GM18499 (cell line): ENCODE results near the gene HOXD9.

Experiments
- ATAC-seq: cut with Tn5 transposase; IDR thresholded peaks from one replicate; pipeline ENCODE4 v1.9.1; 2021; ENCODE audit warnings: moderate number of reproducible peaks; ENCODE audit not compliant: insufficient read depth, unreplicated experiment

Gene HOXD9

DNA sequence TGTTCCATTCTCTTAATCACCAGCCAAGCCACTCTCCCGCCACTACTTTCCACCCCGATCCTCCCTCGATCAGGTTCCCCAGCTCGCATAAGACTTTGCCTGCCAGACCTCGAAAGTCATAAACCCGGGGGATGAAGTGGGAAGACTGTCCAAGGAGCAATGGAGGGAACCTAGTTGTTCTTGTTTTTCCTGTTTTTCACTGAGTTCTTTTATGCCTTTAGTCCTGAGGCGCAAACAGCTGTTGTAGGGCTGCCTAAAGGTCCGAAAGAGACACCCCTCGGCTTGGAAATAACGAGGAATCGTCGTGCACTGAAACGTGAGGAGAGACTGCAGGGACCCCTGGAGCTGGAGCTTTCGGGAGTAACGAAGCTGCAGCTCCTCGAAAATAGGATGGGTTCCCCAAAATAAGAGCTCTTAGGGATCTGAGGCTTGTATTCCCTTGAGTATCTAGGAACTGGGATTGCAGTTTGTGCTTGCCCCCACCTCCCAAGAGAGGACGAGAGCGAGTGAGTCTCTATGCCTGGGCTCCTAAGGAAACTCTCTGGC, 24.6 kb upstream of the HOXD9 start:
- no peak for ATAC-seq

DNA sequence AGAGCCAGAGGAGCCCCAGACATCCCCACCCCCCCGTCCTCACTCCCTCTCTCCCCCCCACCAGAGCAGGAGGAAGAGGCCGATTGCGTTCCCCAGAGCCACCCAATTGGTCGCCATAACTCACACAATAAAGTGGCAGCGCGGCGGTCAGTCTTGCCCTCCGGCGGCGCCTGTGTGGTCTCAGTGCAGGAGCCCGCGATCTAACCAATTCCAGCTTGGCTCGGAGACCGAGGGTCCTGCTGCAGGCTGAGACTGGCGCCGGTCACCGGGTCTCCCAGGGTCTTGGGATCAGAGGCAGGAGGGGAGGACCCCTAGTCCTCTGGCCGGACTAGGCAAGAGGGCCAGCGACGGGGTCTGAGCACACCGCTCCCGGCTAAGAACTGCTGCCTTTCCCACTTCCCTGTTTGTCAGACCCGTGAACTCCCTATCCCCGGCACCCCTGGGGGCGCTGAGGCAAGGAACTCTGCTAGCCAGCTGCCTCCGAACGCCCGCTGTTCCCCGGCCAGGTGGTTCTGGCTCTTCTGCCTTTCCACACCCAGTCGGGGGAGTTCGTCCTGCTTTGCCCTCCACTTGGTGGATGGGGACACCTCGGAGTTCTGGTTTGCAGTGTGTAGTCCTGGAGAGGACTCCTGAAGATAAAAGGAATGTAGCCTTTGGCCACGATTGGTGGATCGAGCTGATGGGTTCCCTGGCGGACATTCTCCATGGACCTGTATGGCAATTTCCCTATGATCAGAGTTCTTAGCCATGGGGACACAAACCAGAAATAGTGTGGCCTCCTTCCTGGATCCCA, 24.0 kb upstream of the HOXD9 start:
- ATAC-seq = no peak

DNA sequence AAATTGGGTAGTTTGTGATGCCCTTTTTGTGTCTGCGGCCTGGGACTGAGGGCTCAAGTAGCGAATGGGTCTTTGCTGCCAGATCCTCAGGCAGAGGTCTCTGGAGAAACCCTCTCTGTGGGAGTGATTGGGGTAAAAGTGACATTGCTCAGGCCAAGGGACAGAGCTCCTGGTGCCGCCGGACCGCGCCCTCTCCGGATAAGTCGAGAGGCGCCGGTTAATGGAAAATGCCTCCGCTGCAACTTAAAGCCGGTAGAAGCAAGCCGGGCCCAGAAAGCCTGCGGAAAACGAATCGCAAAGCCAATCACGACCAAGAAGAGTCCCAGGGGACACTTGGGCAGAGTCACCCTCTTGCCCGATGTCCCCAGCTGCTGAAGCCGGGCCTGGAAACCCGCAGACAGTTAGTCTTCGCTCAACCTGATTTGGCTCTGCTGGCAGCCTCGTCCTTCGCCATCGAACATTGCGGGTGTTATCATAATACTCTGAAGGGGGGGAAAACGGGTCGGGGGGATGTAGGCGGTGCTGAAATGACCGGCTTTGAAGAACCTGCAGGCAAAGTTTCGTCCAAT, 23.3 kb upstream of the HOXD9 start:
- no peak for ATAC-seq

DNA sequence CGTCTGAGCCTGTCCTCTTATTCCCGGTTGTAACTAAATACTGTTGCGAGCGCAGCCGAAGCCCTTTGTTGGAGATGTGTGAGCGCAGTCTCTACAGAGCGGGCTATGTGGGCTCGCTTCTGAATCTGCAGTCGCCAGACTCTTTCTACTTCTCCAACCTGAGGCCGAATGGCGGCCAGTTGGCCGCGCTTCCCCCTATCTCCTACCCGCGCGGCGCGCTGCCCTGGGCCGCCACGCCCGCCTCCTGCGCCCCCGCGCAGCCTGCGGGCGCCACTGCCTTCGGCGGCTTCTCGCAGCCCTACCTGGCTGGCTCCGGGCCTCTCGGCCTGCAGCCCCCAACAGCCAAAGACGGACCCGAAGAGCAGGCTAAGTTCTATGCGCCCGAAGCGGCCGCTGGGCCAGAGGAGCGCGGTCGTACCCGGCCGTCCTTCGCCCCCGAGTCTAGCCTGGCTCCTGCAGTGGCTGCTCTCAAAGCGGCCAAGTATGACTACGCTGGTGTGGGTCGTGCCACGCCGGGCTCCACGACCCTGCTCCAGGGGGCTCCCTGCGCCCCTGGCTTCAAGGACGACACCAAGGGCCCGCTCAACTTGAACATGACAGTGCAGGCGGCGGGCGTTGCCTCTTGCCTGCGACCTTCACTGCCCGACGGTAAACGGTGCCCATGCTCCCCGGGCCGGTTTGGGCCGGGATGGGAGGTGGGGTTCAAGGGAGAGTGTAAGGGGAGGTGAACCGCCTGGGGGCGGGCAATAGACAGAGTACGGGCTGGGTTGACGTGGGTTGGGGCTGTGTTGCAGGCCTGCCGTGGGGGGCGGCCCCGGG, 22.6 kb upstream of the HOXD9 start, which contains the start of gene HOXD12:
TSS of gene HOXD12 (plus strand) at position 68 of the 819 bp plus-strand sequence. CDS start at position 75, 7 bp downstream.
- no peak for ATAC-seq

DNA sequence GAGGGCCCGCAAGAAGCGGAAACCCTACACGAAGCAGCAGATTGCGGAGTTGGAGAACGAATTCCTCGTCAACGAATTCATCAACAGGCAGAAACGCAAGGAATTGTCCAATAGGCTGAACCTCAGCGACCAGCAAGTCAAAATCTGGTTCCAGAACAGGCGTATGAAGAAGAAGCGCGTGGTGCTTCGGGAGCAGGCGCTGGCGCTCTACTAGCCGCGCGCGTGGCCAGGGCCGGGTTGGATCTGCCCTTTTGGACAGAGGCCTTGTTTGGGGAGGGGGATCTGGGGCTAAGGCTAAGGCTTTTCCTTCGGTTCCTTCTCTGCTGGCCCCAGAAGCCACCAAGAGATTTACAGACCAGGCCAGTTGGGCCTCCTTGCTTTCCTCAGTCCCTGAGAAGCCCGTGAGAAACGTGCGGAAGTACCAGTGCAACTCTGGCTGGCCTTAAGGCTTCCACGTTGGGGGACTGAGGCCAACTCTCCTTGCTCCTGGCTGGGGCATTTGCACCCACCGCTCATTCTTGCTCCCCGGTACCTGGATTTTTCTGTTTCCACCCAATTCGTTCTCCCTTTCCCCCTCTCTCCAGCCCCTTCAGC, 21.9 kb upstream of the HOXD9 start:
- ATAC-seq = no peak

DNA sequence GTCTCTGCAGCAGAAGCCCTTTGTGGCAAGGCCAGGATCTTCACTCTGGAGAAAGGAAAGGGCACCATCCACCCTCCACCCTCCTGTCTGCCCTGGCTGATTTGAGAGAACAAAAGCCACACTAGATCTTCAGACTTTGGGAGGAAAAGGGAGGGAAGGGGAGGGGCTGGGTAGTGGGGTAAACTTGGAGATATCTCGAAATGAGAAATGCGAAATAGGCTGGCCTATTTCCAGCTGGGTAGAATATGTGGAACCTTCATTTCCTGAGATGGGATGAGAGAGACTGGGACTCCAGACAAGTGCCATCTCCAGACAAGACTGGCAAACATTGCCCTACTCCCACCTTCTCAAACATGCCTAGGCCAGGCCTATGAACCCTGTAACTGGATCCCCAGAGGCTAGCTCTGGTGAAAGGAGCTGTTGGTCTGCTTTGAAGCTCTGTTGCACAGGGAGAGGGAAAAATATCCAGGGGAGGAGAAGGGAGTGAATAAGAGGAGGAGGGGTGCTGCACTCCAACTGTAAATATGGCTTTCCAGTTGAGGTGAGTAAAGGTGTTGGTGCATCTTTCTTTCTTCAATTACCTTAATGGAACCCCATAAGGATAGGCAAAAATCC, 21.2 kb upstream of the HOXD9 start:
- no peak for ATAC-seq

DNA sequence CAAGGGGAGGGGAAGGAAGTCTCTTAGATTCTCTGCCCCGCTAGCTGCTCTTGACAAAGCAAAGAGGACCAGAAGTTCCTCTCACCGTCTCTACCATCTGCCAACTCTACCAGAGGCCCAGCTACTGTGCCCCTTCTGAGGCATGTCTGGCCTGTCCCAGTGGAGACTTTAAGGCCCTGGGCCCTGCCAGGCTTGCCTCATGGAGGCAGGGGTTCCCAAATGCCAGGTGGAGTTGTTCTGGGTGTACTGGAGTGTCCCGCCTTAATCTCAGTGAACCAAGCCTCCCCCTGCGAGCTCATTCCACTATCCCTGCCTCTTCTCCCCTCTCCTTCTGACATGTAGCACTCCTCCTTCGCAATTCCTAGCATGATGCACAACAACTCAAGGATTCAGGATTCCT, 20.7 kb upstream of the HOXD9 start:
- no peak for ATAC-seq

DNA sequence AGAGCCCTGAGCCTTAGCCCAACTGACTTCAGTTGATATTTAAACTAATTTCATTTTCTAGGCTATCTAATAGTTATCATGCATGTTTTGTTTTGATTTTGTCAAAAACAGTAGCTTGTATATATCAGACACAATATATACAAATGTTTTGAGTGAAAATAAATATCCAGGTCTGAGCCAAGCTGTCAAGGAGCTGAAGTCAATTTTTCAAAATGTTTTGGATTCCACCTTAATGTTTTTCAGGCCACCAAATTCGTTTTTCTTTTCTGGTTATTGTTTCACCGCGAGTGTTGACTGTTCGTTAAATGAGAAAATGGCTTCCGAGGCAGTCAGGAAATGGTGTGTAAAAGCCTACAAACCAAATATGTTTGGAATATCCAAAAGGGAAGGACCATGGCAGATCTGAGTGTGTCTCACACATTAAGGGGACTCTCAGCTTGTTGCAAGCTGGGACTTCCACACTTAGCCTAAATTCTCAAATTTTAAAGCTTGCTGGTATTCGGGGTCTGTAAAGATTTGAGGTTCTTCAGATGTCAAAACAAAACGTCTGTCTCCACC, 20.1 kb upstream of the HOXD9 start:
- ATAC-seq = no peak

DNA sequence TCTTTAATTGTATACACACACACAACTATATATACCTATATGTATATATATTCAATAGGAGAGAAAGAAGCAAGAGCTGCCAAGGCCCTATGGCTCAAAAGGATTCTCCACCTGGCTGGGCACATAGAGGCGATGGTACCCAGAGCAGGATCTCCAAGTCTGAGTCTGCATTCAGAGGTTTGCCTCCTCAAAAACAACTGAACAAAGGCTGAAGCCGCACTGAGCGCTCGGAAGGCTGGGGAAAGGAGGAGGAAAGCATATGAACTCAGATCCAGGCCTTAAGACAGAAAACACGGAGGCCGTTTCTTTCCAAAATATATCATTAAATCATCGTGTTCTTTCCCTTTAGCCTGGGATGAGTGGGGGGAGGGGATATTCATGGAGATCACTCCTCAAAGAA, 19.3 kb upstream of the HOXD9 start:
- ATAC-seq = no peak

DNA sequence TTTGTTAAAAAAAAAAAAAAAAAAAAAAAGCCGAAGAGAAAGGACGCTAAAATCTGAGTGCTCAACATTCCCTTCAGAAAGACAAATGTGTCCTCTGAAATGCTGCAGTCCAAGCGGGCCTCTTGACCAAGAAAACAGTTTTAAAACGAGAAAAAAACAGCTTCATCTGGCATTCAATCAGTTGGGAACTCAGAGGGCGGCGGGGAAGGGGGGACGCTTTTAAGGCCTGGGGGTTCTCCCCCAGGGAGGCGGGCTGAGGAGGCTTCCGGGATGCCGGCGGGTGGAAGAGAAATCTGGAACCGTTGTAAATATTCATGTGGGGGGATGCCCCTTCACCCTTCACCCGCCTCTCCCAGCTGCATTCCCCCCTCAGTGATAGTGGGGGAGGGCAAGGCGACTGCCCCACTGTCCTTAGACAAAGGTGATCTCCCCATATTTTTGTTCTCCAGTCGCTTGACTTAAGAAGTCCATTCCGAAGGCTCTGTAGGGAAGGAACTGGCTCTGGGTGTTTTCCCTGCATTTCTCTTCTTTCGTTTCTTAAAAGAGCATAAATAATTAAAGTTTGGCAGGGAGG, 18.7 kb upstream of the HOXD9 start:
- no peak for ATAC-seq

DNA sequence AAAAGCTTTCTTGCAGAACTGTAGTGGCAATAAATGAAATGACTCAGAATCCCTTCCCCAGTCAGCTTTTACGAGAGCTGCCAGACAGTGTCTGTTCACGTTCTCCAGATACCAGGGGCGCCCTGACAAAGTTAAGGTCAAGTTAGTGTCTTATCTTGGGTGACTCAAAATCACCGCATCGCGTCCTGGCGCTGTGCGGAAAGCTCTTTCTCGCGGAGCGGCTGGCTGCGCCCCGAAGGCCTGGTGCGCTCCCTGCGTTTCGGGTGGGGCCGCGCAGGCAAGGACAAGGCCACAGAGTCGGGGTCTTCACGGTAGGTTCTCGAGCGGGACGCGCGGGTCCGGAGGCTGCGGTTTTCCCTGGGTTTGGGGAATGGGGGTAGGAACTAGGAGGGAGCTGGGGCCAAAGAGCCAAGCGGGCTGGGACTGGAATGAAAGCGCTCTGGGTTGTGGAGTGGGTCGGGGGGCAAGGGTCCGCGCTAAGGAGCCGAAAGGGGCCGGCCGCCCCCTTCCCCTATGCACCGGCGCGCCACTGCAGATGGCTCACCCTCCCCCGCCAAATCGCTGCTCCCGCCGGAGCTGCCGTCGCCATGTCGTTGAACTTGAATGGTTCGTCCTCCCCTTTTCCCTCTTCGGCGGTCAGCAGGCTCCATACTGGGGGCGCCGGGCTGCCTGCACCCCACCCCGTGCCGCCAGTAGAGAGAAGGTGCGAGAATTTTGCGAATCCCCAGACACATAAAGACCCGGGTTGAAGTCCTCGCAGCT, 18.0 kb upstream of the HOXD9 start:
- ATAC-seq = no peak

DNA sequence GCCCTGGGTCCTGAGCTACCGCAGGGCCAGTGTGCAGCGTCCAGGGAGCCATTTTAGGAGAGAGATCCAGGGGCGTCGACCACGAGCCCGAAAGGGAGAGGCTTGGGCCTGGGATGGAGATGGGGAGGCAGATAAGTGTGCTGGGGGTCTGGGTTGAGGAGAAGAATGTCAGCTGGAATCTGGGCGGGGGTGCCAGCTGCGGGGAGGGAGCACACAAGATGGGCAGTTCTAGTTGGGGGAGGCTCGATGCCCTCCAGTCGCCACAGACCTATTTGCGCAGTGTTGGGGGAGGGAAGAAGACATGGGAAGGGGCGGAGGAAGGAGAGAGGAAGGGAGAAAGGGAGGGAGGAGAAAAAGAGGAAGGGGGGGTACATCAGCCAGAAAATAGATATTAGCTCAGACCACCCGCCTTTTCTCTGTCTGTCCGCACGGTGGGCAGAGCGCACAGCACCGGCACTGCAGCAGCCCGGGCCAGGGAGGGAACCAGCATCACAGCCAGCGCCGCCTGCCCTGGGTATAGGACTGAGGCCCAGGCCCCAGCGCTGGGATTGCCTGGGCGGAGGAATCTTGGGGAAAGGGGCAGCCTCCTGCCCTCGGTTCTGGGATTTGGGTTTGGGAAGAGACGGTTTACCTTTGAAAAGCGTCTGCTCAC, 17.3 kb upstream of the HOXD9 start:
- no peak for ATAC-seq

DNA sequence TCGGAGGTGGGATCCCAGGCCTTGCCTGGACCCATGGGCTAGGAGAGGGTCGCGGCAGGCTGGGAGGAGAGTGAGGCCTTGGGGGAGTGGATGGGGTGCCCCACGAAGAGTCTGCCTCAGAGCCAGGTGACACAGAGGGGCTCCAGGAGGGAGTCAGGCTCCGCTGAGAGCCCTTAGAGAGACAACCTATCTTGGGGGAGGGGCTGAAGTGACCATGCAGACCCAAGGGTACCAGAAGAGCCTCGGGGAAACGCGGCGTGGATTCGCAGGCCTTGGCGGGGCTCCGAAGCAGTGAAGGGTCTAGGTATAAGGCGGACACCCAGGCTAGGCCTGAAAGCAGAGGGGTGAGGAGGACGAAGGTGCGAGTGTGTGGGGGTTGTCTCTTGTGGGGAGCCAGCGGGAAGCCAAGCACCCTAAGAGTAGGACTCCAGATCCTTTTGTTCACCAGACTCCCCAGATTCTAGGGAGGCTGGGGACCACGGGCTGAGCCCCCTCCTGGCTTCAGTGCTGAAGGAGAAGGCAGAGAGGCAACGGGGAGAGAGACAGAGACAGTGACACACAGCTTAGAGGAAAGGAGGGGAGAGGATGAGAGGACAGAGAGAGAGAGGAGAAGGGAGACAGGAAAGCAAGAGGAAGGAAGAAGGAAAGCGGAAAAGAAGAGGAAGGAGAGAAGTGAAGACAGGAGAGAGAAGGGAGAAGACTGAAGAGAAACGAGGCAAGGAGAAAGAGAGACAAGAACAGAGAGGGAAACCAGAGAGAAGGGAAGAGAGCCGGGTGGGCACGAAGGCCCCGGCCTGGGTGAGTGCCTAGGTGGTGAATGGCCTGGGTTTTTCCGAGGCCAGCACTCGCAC, 16.6 kb upstream of the HOXD9 start:
- ATAC-seq = no peak

DNA sequence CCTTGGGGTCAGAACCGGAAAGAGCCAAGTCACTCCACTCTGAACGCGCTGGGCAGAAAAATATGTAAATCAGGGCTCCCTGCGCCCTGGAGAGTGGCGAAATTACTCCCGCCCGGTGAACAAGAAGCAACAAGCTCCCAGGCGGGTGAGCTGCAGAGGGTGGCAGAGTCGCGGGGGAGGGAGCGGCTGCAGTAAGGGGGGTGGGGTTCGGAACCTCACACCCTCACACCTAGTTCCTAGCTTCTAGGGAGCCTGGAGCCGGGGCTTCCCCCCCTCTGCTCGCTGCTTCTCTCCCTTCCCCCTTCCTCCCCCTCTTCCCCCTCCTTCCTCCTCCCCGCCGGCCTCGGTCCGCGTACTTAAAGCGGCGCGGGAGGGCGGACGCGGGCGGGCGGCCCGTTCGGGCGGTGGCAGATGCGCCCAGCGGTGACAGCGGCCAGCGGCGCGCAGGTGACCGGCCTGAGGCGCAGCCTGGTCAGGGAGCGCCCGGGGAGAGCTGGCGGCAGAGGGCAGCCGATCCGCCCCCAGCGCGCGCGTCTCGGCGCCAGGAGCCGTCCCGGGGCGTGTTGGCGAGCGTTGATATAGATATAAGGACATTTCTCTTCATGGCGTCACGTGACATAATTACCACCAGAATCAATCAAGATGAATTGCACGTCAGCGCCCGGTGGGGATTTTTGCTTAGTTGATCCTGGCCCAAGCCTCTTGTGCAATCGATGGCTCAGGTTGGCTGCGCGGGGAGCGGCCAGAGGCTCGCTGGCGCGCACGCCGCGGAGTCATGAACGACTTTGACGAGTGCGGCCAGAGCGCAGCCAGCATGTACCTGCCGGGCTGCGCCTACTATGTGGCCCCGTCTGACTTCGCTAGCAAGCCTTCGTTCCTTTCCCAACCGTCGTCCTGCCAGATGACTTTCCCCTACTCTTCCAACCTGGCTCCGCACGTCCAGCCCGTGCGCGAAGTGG, 15.7 kb upstream of the HOXD9 start, which contains the start of gene HOXD11:
TSS of gene HOXD11 (plus strand) at position 700 of the 959 bp plus-strand sequence. CDS start at position 776, 76 bp downstream.
- no peak for ATAC-seq

DNA sequence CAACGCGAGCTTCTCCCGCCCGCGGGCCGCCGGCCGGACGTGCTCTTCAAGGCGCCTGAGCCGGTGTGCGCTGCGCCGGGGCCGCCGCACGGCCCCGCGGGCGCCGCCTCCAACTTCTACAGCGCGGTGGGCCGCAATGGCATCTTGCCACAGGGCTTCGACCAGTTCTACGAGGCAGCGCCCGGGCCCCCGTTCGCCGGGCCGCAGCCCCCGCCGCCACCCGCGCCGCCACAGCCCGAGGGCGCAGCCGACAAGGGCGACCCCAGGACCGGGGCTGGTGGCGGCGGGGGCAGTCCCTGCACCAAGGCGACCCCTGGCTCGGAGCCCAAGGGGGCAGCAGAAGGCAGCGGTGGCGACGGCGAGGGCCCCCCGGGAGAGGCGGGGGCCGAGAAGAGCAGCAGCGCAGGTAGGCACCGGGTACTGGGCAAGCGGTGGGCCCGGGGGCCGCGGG, 14.8 kb upstream of the HOXD9 start:
- no peak for ATAC-seq
